Endometrial microvascular endothelial cells (primary cell): ENCODE results near the gene IGFBP5. TPM values are rescaled to one million over a fixed set of nuclear protein-coding genes. Genes with fewer than 3 reads are reported as not detected.

Source experiments
- in situ Hi-C: cut with HindIII; loops from 2 replicates; pipeline ENCODE4 v1.10.0; 2017; ENCODE audit warnings: low sequenced_read_pairs, low pct_unique_long_range_greater_than_20kb; ENCODE audit errors: inconsistent ontology term
- total RNA-seq: library from RNA; depleted of rRNA; stranded (reverse); fragments of >200 nt; gene quantifications from one replicate; pipeline ENCODE4 v1.2.3, GENCODE V29; 2015; ENCODE audit errors: inconsistent ontology term

The IGFBP5 gene
- total RNA-seq, 1 donor from 2014 or later, result 0.37 TPM

DNA sequence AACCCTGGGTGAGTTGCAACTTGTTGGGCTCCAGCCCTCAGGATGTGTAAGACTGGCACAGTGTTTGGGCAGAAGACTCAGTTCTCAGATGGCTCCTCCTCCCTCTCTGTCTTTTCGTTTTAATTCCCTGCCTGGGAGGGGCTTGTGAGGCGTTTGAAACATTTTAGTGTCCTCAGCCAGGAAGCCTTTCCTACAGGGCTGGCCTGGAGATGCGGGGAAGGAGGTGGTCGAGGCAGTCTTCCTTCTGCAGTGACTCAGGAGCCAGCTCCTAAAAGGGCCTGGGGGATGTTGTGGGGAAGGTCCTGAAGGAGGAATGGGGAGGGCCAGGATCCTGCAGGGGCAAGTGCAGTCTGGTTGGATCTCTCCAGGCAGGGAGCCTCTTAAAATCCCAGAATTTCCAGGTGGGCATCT, 22.1 kb upstream of the IGFBP5 start:
- in situ Hi-C loops, result no loop called here

DNA sequence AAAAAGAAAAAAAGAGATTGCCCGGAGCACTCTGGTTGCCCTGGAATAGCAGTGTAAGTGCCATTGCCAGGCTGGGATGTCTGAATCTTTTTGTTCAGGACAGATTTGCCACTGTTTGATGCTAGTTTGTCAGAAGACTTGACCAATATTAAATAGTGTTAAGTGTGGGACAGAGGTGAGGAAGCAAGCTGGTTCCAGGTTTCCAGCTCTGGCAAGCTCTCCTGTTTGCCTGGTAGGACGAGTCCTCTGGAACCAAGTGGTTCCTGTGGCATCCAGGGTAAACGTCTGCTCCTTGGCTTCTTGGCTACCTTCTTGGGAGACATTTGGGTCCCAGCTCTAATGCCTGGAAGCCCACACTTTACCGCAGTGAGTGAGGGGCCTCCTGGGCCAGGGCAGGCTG, 20.8 kb upstream of the IGFBP5 start:
- in situ Hi-C loops, result no loop called here

DNA sequence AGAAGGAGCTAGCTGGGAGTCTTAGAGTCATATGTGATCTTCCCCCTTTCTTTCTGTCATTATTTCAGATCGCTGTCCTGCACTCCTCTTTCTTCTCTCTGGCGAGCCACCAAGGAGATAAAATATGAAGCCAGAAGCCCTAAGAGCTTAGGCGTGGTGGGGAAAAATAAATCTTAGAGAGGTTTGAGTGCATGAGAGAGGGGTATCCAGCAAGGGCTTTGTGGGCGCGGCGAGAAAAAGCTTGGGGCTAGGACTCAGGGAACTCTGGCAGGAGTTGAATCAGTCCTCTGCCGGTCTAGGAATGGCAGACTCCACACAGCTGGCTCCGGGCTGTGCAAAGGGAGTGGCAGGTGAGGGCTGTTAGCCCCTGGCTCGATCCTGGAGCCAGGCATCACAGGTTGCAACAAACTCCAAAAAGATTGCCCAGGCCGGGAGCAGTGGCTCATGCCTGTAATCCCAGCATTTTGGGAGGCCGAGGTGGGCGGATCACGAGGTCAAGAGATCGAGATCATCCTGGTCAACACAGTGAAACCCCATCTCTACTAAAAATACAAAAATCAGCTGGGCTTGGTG, 20.1 kb upstream of the IGFBP5 start:
- in situ Hi-C loops, result no loop called here

DNA sequence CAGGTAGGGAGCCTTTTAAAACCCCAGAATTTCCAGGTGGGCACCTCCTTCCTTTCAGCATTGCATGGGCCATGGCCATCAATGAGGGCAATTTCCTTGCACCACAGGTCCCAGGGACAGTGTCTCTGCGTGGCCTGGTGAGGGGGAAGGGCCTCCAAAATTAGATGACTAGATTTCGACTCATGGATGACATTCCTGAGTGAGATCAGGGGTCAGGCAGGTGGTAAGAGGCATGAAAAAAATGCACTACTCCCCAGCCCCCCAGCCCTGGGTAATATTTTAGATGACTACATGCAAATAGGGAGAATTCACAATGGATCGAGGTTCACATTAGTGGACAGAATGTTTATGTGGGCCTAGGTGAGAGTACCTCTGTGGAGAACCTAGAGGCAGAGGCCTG, 19.0 kb upstream of the IGFBP5 start:
- in situ Hi-C loops, result no loop called here

DNA sequence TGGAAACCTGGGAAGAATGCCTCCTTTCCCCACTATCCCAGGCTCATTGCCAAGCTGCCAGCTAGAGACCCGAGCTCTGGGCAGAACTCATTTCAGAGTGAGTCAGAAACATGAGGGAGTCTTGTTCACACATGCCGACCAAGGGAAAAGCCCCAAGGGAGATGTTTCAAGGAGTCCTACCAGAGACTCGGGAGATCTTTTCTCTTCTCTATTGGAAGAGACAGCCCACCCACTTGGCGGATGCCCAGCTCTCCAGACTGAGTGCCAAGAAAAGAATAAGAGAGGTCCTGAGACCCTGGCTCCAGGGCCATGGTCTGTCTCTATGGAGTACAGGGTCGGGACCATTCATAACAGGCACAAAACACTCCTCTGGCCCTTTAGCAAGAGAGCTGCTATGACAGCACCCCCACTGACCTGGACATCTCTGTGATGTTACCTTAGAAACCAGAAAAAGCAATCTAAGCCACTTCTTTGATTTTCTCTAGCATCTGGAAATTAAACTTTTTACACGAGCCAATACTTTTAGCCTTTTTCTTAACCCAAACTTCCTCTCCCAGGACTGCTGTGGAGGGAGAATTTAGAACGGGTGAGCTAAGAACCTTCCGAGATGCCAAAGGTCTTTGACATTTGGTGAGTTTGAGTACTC, 18.5 kb upstream of the IGFBP5 start:
- in situ Hi-C loops, result no loop called here

DNA sequence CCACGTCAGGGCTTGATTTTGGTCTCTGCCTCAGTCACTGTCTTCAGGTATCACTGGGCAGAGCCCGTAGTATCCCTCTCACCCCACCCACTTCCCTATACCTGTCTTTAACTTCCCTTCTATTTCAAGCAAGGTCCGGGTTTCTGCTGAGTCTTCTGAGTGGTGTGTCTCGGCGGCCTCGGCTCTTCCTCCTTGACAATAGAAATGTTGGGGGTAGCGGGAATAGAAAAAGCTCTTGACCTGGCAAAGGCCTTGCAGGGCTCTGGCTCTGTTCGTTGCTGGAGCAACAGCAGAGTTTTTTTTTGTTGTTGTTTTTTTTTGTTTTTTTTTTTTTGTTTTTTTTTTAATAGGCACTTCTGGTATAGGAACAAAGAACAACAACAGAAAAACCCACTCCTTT, 16.0 kb upstream of the IGFBP5 start:
- in situ Hi-C loops, result no loop called here

DNA sequence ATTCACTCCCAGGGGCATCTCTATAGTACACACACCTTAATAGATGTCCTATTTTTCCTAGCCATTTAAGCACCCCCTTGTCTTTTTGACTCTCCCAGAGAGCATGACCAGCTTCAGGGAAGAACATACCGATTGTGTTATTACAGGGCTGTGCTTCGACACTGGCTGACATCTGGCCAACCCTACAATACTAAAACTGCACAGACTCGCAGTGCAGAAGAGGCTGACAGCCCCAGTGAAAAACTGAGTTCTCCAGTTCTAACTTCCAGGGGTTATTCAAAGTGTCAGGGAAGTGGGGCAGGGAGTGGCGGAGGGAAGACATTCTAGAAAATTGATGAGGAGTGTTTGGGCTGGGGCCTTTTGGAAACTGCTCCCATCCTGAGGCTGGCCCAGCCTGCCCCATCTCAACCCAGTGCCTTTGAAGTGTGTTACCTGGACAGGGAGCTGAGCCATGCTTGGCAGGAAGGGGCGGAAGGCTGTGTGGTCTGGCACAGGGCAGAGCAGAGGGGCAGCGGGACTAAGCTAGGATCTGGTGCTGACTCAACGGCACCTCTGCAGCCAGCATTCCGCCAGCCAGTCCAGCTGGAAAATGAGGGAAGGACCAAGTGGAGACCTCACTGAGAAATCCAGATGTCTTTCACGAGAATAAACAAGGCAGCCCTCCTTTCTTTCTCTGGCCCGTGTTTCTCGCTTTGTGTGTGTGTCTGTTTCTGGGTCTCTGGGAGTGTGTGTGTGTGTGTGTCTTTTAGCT, 15.4 kb upstream of the IGFBP5 start:
- in situ Hi-C loops, result no loop called here

DNA sequence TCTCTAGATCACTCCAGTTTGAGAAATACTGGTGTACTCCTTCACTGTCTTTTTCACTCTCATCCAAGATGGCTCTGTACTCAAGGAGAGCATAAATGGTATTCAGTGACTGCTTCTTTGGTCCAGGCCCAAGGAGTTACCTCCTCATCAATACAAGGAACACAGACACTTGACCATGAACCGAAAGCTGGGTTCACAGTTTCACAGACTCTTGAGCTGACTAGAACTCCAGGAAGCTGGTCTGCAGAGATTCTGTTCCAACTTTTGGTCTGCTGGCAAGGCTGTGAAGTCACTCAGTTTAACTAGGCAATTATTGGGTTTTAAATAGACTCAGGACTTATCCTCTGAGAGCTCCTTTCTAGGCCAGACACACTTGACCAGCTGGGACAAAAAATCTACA, 7.4 kb upstream of the IGFBP5 start:
- in situ Hi-C loops, result no loop called here

DNA sequence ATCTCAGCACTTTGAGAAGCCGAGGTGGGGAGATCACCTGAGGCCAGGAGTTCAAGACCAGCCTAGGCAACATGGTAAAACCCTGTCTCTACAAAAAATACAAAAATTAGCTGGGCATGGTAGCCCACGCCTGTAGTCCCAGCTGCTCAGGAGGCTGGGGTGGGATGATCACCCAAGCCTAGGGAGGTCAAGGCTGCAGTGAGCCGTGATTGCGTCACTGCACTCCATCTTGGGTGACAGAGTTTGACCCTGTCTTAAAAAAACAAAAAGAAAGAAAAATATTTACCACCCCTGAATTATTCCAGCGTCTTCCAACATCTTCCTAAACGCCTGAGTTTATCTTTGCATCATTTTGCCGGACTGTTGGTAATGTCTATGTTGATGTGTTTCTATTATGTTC, 6.2 kb upstream of the IGFBP5 start:
- in situ Hi-C loops, result no loop called here

DNA sequence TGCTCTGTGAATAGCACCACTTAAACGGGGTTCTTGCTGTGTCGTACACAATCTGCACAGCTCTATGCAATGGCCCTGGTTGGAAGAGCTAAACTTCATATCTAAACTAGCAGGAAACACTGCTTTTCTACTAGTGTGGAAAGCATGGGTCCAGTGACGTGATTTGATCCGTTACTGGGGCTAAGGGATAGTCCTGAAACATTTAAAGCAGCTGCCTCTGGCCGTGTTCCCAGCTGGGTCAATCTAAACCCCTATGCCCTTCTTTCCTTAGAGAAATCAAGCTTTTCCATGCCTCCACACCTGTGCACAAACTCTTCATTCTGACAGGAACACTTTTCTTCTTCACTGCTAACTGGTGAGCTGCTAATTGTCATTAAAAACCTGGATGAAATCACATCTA, 5.4 kb upstream of the IGFBP5 start:
- in situ Hi-C loops, result no loop called here

DNA sequence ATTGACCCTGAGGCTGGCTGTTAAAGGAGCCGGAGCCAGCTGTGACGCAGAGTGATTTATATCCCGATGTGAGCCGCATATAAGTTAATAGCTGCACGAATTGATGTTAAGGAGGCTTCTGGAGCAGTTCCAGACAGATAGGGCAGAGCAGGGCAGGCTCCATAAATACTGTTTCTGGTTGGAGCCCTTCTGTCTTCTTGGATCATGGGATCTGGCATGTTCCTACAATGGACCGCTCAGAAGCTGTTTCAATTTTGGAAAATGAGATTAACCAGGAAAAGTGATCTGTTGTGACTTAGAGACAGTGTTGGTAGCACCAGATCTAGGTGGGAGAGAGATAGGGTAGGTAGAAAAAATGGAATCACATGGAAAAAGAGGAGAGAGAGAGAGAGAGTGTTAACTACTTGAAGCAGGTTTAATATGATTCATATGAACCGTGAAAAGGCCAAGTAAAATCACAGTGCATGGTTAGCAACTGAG, 4.8 kb upstream of the IGFBP5 start:
- in situ Hi-C loops, result no loop called here

DNA sequence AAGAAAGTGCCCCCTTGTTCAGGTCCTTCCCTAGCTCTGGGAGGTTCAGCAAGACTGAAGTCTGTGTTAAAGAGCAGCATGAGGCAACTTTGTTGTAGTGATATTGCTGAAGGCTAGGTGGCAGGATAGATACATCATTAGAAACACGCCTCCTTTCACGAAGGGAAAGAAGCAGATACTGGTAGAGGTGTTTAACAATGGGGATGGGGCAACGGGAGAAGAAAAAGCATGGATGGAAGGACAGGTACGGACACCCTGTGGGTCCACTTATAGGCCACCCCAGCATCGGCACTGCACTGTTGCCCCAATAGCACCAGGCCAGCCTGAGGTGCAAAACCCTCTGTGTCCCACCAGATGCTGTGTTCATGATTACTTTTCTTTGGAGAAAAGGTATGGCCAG, 3.5 kb upstream of the IGFBP5 start:
- in situ Hi-C loops, result no loop called here

DNA sequence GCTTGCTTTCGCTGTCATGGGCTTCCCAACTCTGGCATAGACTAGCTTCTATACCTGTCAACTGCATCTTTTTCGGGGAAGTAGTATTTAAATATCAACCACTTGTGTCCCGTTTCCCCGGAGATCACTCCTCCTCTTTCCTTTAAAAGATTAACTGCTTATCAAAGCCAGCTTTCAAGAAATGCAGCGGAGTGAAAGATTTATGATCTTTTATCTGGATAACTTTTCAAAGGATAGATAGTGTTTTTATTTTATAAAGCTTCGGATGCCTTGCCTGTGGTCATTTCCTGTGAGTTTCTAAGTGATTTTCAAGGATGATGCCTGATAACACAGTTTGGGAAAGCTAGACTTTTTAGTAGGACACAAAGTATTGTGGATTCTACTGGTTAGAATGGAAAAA, 2.9 kb upstream of the IGFBP5 start:
- in situ Hi-C loops, result no loop called here

DNA sequence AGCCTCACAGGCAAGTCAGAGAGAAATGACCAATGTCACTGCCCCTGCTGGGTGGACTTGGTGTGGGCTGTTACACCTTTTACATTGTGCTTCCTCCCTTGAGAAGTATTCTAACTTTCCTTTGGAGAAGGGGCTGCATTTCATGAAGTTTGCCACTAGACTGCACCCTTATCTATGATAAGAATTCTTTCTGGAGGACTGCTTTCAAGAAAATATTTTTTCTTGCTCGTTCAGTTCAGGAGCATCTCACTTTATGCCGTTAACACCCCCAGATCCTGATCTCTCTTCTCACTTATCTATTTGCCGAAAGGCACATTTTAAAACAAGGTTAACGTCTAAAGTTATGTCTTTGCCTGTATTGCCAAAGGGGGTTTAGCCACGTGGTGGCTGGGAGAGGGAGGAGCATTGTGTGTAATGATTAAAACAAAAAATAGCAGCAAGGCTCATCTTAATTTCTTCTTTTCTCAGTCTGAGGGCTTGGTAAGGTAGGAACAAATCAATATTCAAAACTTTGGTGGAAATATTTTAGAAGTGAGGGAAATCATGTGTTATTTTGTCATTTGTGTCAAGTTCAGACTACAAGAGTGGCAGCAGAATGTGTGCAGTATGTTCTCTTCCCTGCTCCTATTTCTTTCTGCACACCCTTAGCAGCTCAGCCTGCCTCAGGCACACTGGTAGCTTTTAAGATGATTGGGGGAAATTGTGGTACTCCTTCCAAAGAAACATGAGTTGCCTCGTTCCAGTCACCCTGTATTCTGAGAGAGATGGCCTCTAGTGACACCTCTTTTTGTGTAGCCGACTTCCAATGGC, 1.6 kb upstream of the IGFBP5 start:
- in situ Hi-C loops, result no loop called here

DNA sequence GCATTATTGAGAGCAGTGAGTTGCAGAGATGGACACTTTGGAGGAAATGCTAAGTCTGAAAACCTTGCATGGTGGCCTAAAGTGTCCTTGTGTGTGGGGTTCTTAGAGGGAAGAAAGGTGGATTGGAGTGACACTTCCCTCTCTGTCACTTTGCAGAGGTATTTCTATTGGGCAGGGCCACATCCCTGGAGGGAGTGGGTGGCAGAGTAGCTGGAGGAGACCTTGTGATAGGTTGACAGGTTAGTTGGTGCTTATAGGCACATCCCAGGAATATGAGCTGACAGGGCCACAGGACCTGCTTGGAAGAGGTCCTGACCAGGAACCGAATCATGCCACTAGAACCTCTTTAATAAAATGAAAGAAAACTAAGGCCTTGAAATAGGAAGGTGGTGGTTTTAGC, 972 bp upstream of the IGFBP5 start:
- in situ Hi-C loops, result no loop called here

DNA sequence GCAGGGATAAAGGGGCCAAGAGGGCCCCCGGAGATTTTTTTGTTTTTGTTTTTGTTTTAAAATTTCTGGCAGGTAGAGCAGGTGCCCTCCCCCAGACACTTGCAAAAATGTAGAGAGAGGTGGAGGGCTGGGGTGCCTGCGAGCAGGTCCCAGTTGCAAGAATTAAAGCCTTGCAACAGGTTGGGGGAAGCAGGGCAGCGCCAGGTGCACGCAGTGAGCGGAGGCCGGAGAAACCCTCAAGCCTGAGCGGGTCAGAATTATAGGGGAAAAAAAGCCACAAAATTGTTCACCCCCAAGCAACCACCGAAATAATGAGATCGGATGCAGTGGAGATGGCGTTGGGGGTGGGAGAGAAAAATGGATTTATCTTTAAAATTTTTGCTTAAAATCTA, 527 bp downstream of the IGFBP5 start:
- in situ Hi-C loops, result no loop called here

DNA sequence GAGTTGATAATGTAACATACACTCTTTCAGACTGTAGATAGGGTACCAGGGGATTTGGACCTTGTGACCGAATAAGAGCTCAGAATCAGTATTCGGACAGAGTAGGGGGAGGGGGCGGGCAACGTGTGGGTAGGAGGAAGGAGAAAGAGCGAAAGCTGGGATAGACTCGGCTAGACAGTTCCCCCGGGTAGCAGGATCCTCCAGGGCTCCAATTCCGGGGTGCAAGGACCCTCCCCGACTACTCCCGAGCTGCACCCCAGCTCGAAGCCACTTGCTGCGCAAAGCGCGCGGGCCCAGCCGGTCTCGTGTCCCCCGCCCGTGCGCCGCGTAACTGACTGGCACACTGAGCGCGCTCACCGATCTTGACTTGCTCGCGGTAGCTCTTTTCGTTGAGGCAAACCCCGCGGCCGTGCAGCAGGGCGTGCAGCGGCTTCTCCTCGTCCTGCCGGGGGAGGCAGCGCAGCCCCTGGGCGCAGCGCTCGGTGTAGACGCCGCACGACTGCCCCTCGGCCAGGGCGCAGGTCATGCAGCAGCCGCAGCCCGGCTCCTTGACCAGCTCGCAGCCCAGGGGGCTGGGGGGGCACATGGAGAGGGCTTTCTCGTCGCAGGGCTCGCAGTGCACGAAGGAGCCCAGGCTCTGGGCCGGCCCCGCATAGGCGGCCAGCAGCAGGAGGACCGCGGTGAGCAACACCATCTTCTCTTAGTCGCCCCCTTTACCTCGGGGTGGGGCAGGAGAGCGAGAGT, 1.1 kb downstream of the IGFBP5 start:
- in situ Hi-C loops, result no loop called here

DNA sequence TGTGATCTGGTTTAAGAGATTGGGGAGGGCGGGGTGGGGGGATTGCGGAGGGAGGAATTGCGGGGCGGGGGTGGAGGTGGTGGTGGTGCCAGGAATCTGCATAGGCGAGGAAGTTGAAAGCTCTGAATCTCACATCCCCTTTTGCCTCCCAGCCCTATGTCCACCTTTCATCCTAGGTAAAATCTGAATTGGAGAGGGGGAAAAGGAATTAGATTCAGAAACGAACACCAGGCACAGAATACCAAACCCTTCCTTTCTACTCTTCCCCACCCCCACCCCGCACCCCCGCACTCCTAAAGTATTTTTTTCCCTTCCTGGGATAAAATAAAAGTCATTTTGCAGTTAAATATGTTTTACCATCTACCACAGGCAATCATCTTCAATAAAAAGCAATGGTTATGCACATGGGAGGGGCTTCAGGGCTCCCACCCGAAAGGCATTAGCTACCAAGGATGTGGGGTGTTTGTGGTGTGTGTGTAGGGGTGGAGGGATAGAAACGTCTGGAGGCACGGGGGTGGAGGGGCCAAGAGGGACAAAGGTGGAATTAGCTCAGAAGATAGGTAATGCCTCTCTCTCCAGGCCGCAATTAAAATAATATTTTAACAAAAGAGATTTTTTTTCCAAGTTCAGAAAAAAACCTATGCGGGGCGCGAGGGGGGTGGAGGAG, 1.8 kb downstream of the IGFBP5 start:
- in situ Hi-C loops, result no loop called here
